Measurements from ENCODE around the gene ALCAM. TPM values are rescaled to one million over a fixed set of nuclear protein-coding genes. Genes with fewer than 3 reads are reported as not detected.

ALCAM gene
- 89.3 and 104 TPM in 2 replicates for total RNA-seq (2014; rRNA removed; shearing (Covaris generic))

GRCh38 chr3:105366326-105367062 lies at the start of gene ALCAM:
TSS of gene ALCAM (plus strand) at chr3:105366909.
- DNase-seq (ENCODE audit: low read depth), result peak; percentile 99

DNA sequence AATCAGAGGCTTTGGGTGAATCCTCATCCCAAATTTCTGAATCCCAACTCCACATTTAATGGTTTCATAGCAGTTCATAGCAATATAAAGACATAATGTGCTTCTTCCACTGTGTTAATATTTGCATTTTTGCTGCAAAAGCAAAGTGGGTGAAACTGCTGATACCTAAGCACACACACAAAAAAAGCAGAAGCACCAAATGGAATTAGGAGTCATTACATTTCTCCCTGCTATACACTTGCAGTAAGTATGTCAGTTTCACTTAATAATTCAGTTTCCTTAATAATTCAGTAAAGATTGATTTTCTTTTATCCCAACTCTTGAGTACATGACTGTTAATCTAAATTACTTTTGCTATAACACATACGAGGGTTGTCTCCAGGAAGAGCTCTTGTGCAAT lies 48.9 kb upstream of the ALCAM start:
- no peak for DNase-seq (ENCODE audit: low read depth)

- peak; percentile 9 for DNase-seq (ENCODE audit: low read depth)
Measured at GRCh38 chr3:105322570-105323273, 44.0 kb upstream of the ALCAM start.

GRCh38 chr3:105323274-105323599 lies 43.5 kb upstream of the ALCAM start:
- DNase-seq (ENCODE audit: low read depth), result no peak

DNA sequence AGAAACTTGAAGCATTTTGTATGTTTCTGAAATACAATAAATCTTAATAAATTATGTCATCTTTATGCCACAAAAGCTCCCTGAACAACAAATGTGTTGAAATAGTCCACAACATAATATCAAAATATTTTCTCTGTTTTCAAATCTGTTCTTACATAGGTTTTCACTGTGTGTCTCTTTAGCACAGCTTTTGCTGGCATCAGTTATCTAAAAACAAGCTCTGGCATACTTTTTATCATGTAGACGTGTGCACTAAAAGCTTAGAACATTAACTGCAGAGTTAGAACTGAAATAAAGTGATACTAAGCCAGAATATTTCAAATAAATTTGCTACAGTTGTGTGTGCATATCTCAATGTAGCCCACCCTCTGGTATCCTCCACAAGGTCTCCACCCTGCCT lies 41.8 kb upstream of the ALCAM start:
- DNase-seq (ENCODE audit: low read depth), result no peak

- no peak for DNase-seq (ENCODE audit: low read depth)
Measured at GRCh38 chr3:105327662-105328337, 38.9 kb upstream of the ALCAM start.

GRCh38 chr3:105328338-105328730 lies 38.4 kb upstream of the ALCAM start:
- no peak for DNase-seq (ENCODE audit: low read depth)

GRCh38 chr3:105332961-105333360 lies 33.7 kb upstream of the ALCAM start:
- DNase-seq (ENCODE audit: low read depth), result no peak

- peak; percentile 23 for DNase-seq (ENCODE audit: low read depth)
Measured at GRCh38 chr3:105334138-105334882, 32.4 kb upstream of the ALCAM start.

DNA sequence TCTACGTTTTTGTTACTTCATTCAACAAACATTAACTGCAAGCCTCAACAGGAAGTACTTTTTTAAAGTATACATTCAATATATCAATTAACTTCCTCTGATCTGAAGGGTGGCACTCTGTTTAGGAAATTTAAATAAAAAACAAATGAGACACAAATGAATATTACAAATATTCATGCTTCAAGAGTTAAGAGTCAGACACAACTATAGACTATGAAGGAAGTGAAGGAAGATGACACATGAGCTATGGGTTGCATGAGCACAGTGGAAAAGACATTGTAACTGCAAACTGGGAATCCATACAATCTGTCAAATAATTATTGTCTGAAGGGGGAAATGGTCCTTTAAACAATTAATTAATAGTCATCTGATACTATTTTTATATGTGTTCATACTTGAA lies 26.8 kb upstream of the ALCAM start:
- DNase-seq (ENCODE audit: low read depth), result no peak

- no peak for DNase-seq (ENCODE audit: low read depth)
Measured at GRCh38 chr3:105343991-105344390, 22.7 kb upstream of the ALCAM start.

DNA sequence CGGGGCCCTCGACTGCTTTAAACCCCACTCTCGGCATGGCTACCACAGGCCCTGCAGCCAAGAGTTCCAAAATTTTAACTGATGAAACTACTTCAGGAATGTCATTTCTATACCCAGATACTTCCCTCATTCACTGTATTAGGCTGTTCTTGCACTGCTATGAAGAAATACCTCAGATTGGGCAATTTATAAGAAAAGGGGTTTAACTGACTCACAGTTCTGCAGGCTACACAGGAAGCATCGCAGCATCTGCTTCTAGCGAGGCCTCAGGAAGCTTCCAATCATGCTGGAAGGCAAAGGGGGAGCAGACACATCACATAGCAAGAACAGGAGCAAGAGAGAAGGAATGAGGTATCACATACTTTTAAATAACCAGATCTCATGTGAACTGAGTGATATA lies 21.6 kb upstream of the ALCAM start:
- no peak for DNase-seq (ENCODE audit: low read depth)

- no peak for DNase-seq (ENCODE audit: low read depth)
Measured at GRCh38 chr3:105347625-105348302, 18.9 kb upstream of the ALCAM start.

- no peak for DNase-seq (ENCODE audit: low read depth)
Measured at GRCh38 chr3:105348307-105348706, 18.4 kb upstream of the ALCAM start.

GRCh38 chr3:105349684-105350387 lies 16.9 kb upstream of the ALCAM start:
- peak; percentile 18 for DNase-seq (ENCODE audit: low read depth)

- peak; percentile 67 for DNase-seq (ENCODE audit: low read depth)
Measured at GRCh38 chr3:105351821-105352220, 14.9 kb upstream of the ALCAM start.

GRCh38 chr3:105352976-105353375 lies 13.7 kb upstream of the ALCAM start:
- DNase-seq (ENCODE audit: low read depth), result no peak

DNA sequence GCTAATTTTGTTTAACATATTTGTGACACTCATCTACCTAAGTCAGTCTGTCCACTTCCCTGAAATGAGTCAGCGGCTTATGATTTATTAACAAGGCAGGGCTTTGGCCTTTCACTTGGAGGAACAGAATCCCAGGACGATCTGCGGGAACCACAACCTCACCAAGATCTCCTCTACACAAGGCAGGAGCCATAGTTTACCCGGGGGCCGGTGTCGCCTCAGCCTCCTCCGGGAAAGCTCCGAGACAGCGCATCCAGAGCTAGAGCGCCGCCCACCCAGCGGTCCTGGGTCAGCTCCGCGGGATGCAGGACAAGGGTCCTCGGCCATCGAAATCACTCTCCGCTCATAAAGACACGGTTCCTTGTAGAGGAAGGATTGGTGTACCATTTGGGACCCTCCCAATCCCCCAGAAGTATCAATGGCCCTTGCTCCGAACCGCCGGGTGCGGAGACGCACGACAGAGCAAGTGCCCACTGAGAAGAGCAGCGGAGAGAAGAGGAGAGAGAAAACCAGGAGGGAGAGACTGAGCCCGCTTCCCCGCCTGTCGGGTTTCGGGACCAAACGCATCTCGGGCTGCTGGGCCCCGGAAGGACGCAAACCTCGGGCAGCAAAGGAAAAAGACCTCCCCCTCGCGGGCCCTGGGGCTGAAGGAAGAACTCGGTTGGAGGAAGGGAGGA lies 13.1 kb upstream of the ALCAM start:
- DNase-seq (ENCODE audit: low read depth), result no peak

DNA sequence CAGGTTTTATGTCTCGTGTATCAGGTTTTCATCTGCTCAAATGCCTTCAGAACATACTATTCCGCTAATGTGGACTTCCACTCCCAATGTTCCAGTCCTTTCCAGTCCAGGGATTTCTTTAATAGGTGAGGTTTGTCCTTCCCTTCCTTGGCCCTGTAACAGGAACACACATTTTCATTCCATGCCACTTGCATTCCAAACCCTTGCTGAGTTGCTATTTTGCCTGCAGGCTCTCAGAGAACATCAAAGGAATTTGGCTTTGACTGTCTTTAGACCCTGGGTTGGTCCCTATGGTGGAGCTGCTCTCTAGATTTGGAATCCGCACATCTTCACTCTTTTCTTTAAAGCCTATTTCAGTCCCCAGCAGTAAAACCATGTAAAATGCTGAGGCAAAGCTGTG lies 12.3 kb upstream of the ALCAM start:
- DNase-seq (ENCODE audit: low read depth), result peak; percentile 80

DNA sequence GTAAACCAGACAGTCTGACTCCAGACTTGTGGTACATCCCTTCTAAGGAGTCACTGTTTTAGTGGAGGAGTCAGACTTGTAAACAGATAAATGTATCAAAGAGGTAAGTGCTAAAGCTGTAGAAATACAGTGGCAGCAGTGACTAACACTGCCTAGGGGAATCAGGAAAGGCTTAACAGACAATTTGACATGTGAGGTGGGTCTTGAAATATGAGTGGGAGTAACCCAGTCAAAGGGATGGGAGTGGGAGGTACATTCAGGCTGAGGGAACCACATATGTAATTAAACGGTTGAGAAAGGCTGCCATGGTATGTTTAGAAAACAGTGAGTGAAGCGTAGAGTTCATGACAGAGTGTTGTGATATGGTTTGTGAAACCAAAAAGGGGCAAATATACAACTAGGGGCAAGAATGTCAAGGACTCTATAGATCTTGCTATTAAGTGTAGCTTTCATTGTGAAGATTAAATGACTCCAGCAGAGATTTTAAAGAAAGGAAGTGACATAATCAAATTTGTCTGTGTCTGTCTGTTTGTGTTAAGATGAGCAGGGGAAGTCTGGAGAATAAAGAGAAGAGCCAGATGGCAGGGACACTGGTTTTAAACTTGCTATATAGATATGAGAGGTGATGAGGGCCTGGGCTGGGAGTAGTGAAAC lies 11.2 kb upstream of the ALCAM start:
- DNase-seq (ENCODE audit: low read depth), result peak; percentile 89

All from RPMI7951 (cell line).